Measurements from ENCODE around the gene USP49.

- TF ChIP-seq CTCF (IDR thresholded peaks at IDR 0.05) (no peak), POLR2A (IDR thresholded peaks at IDR 0.05) (no peak)
Observed at GRCh38 chr6:41758641-41759035, 136.5 kb downstream of the USP49 start.

Data from uterus (tissue), 2 donors.